Kidney epithelial cell (primary cell): ENCODE results near the gene NR1I2. TPM values are rescaled to one million over a fixed set of nuclear protein-coding genes. Genes with fewer than 3 reads are reported as not detected.

ENCODE experiments used
- DNase-seq: peaks from one replicate; pipeline ENCODE4 v3.0.0-alpha.2; 2010; ENCODE audit warnings: low read depth
- H3K27me3 ChIP-seq: 2 replicates; pipeline ENCODE4 v1.6.0; 2011; ENCODE audit warnings: low read length; ENCODE audit not compliant: control insufficient read depth, insufficient read depth
- H3K36me3 ChIP-seq: 2 replicates; pipeline ENCODE4 v1.5.1; 2011; ENCODE audit warnings: low read length; ENCODE audit not compliant: control insufficient read depth, insufficient read depth
- H3K4me3 ChIP-seq: 2 replicates; pipeline ENCODE4 v1.5.1; 2011; ENCODE audit warnings: low read depth, mild to moderate bottlenecking, control low read depth, low read length
- CTCF ChIP-seq: IDR thresholded peaks from 2 replicates; pipeline ENCODE4 v1.5.1; 2011; ENCODE audit warnings: mild to moderate bottlenecking, moderate library complexity, low read length, control low read depth, inconsistent platforms; ENCODE audit not compliant: insufficient read depth, poor library complexity, severe bottlenecking
- total RNA-seq: library from RNA; depleted of rRNA; stranded (reverse); fragments of >200 nt; gene quantifications from 2 replicates; pipeline ENCODE4 v1.2.3, GENCODE V29; 2015

Gene NR1I2
- total RNA-seq, 1 donor from 2014 or later, result 0.79 TPM

DNA sequence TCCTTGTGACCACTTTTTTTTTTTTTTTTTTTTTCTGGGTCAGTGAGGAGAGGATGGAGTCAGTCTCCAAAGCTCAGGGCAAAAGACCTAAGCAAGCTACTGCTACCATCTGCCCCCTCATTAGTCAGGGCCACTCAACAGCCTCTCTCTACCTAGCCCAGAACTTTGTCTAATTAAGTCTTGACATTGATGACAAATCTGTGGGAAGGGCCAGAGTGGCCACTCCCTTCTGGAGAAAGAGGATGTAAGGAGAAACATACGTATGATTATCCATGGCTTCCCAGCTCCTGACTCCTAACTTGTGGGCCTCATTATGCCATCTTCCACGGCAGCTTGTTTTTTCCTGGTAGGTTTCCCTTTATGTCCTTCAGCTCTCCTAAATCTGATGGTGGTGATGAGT, 37.9 kb downstream of the NR1I2 start:
- Histone ChIP-seq H3K4me3 (no peak overlapping the region), H3K27me3 (peaks cover 3% of the 10 kb centered on the region), H3K36me3 (no peaks in the 10 kb centered on the region)
- no peak for DNase-seq
- TF ChIP-seq CTCF, result no peak

- H3K4me3 ChIP-seq, result no peak overlapping the region
- no peaks in the 10 kb centered on the region for H3K36me3 ChIP-seq
- no peak for DNase-seq
- TF ChIP-seq CTCF, result no peak
- H3K27me3 ChIP-seq, result no peaks in the 10 kb centered on the region
Measured at GRCh38 chr3:119825820-119826219, 43.9 kb downstream of the NR1I2 start.

DNA sequence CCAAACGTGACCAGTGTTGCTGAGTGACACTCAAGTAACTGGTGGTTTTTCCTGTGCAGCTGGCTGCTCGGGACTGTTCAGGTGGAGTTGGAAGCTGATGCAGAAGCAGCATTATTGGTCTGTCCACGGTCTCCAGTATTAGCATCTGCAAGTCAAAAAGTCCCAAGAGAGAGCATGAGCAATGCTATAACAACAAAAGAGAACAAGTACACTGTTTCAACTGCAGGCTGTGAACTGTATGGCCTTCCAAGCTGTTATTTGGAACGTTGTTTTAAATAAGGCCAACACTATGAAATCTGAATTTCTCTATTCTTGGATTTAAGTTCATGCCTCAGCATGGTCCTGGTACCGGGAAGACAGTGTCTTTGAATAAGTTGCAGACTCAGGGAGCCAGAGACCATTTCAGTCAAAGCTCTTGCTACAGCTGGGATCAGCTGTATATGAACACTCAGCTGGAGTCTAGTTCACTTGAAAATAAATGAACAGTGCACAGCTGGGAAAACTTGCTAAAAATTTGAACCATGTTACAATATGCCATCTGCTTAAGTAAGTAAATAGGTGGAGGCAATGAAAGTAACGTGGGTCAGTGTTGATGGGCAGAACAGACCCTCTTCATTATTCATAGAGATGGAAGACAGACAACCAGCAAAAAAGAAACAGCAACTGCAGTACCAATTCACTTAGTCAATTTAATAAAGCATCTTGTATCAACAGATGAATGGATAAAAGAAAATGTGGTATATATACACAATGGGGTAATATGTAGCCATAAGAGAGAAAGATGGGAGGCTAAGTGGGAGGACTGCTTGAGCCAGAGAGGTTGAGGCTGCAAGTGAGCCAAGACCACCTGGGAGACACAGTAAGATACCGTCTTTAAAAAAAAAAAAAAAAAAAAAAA, 45.1 kb downstream of the NR1I2 start:
- no peak for TF ChIP-seq CTCF
- Histone ChIP-seq H3K36me3 (no peaks in the 10 kb centered on the region), H3K4me3 (no peak overlapping the region), H3K27me3 (no peaks in the 10 kb centered on the region)
- DNase-seq, result no peak

DNA sequence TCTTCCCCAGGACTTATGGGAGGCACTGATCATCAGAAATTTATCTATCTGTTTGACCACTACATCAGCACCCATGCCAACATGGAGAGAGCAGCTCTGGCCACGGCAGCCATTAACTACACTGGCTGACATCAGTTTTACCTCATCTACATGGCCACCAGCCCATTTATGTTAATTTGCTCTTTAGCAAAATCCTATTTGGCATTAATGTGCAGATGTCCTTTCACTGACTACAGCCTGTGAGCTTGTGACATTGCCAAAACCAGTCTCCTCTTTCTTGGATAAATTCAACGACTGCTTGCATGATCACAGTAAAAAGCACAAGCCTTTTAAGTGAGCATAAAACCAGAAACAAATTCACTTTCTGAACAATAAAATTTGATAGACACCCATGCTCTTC, 47.5 kb downstream of the NR1I2 start:
- no peak for DNase-seq
- no peak for TF ChIP-seq CTCF
- Histone ChIP-seq H3K4me3 (no peak overlapping the region), H3K36me3 (no peaks in the 10 kb centered on the region), H3K27me3 (no peaks in the 10 kb centered on the region)

DNA sequence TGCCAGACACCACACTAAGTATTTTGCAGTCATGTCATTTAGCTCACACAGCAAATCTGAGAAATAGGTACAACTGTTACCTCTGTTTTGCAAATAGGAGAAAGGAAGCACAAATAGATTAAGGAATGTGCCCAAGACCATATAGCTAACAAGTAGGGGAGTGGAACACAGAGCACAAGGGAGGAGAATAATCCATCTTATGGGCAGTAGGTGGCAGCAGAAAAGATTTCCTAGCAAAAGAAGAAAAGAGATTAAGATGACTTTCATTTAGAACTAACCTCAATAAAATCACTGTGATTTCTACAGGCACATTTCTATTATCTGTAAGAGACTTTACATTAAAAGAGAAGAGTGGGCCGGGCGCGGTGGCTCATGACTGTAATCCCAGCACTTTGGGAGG, 49.1 kb downstream of the NR1I2 start:
- Histone ChIP-seq H3K4me3 (no peak overlapping the region), H3K36me3 (no peaks in the 10 kb centered on the region), H3K27me3 (no peaks in the 10 kb centered on the region)
- TF ChIP-seq CTCF, result no peak
- DNase-seq, result no peak

- peak; percentile 57 for DNase-seq
- no peaks in the 10 kb centered on the region for H3K27me3 ChIP-seq
- no peak overlapping the region for H3K4me3 ChIP-seq
- no peaks in the 10 kb centered on the region for H3K36me3 ChIP-seq
- TF ChIP-seq CTCF, result no peak
Measured at GRCh38 chr3:119831941-119832371, 50.1 kb downstream of the NR1I2 start.
